Measurements from ENCODE around the gene ULK4.

GRCh38 chr3:41447701-41448100 lies 514.2 kb downstream of the ULK4 start:
- TF ChIP-seq MYC (IDR thresholded peaks at IDR 0.05; ENCODE audit: low read depth, low read length) = no peak
- no peak for TF ChIP-seq CTCF (IDR thresholded peaks at IDR 0.05; ENCODE audit: low read depth, low read length)
- TF ChIP-seq MAX (IDR thresholded peaks at IDR 0.05; ENCODE audit: low read depth, low read length) = no peak

All from NB4 (cell line).